Thyroid gland (tissue), 4 donors: ENCODE results near the gene ELL. TPM values are rescaled to one million over a fixed set of nuclear protein-coding genes. Genes with fewer than 3 reads are reported as not detected.

Experiments
- DNase-seq, 2 donors: peaks; one replicate each; pipeline ENCODE4 v3.0.0-alpha.2; 2019
- H3K27ac ChIP-seq, 3 donors: fragments of 200-600 bp; sonication (generic); 1 replicate in 2 of 3; 2 replicates in 1 of 3; pipeline ENCODE4 v1.5.1; 2016 to 2019; ENCODE audit warnings: mild to moderate bottlenecking in 1 of 3, moderate library complexity in 1 of 3
- H3K27me3 ChIP-seq: fragments of 200-600 bp; sonication (generic); one replicate; pipeline ENCODE4 v1.5.1; 2019
- H3K36me3 ChIP-seq, 2 donors: fragments of 200-600 bp; sonication (generic); one replicate each; pipeline ENCODE4 v1.5.1; 2016 to 2019
- H3K4me1 ChIP-seq, 2 donors: fragments of 200-600 bp; sonication (generic); one replicate each; pipeline ENCODE4 v1.5.1; 2017 to 2019
- H3K4me3 ChIP-seq, 3 donors: fragments of 200-600 bp; sonication (generic); replicated peaks in 1 of 3; 1 replicate in 2 of 3; 2 replicates in 1 of 3; pipeline ENCODE4 v1.5.1; 2016; ENCODE audit warnings: mild to moderate bottlenecking in 1 of 3
- H3K9me3 ChIP-seq: fragments of 200-600 bp; sonication (generic); one replicate; pipeline ENCODE4 v1.5.1; 2017
- POLR2A ChIP-seq, 2 donors: fragments of 450-650 bp; IDR thresholded peaks; one replicate each; pipeline ENCODE4 v1.6.1; 2017; ENCODE audit warnings: antibody characterized with exemption in 2 of 2, mild to moderate bottlenecking in 2 of 2, moderate library complexity in 1 of 2
- WGBS, 2 donors: methylation state at CpG; one replicate each; pipeline ENCODE4 v1.1.5; 2017; 5-methylcytosine and 5-hydroxymethylcytosine counted together
- intact Hi-C: fragments of 100-400 bp; cut with DNase I; formaldehyde crosslinking; loops from one replicate; pipeline ENCODE4 v1.15.1; 2023
- total RNA-seq, 4 donors: library from RNA; depleted of rRNA; stranded (reverse); fragments of >200 nt; gene quantifications; one replicate each; pipeline ENCODE4 v1.2.3, GENCODE V29; 2016
- TF ChIP-seq, protein P1 (sequence below), 6 experiments: fragments of 200-600 bp in 3 of 6; fragments of 450-650 bp in 3 of 6; sonication (generic) in 3 of 6; IDR thresholded peaks; one replicate each; pipeline ENCODE4 v1.5.1; 2016 to 2019; ENCODE audit warnings: antibody characterized with exemption in 6 of 6, mild to moderate bottlenecking in 2 of 6, inconsistent platforms in 1 of 6, moderate library complexity in 1 of 6

Gene ELL
- total RNA-seq, 4 donors from 2014 or later = 10.8 to 31.0 (median 11.5) TPM

DNA sequence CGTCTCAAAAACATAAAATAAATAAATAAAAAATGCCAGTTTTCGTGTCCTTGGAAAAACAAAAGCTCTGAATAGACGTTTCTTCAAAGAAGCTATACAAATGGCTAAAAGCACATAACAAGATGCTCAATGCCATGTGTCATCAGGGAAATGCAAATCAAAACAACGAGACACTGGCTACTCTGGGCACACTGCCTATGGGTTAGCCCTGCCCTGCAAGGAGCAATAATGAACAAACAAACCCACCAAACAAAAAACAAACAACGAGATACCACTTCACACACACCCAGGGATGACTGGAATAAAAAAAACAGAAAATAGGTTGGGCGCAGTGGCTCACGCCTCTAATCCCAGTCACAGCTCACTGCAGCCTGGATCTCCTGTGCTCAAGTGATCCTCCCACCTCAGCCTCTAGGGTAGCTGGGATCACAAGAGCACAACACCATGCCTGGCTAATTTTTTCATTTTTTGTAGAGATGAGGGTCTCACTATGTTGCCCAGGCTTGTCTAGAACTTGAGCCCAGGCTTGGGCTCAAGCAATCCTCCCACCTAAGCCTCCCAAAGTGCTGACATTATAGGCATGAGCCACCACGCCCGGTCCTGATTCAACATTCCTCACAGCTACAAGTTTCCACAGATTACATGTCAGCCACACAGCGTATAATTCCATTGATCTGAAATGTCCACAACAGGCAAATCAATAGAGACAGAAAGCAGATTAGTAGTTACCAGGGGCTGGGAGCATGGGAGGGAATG is 68.4 kb downstream of the ELL start:
- intact Hi-C loops = no loop called here
- Histone ChIP-seq H3K36me3 (peaks cover 19 to 20% of the 10 kb centered on the region in 2 donors), H3K4me1 (peaks cover 0 to 3% of the 10 kb centered on the region in 2 donors), H3K27ac (no peak overlapping the region), H3K27me3 (no peaks in the 10 kb centered on the region), H3K9me3 (no peaks in the 10 kb centered on the region), H3K4me3 (no peak overlapping the region)
- no peak for DNase-seq
- 90 to 92% methylated on average over 10 of the region's 10 CpGs for WGBS, 2 donors
- TF ChIP-seq, protein P1, sequence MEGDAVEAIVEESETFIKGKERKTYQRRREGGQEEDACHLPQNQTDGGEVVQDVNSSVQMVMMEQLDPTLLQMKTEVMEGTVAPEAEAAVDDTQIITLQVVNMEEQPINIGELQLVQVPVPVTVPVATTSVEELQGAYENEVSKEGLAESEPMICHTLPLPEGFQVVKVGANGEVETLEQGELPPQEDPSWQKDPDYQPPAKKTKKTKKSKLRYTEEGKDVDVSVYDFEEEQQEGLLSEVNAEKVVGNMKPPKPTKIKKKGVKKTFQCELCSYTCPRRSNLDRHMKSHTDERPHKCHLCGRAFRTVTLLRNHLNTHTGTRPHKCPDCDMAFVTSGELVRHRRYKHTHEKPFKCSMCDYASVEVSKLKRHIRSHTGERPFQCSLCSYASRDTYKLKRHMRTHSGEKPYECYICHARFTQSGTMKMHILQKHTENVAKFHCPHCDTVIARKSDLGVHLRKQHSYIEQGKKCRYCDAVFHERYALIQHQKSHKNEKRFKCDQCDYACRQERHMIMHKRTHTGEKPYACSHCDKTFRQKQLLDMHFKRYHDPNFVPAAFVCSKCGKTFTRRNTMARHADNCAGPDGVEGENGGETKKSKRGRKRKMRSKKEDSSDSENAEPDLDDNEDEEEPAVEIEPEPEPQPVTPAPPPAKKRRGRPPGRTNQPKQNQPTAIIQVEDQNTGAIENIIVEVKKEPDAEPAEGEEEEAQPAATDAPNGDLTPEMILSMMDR (IDR thresholded peaks at IDR 0.05) = no peak
- TF ChIP-seq POLR2A (IDR thresholded peaks at IDR 0.05) = no peak

DNA sequence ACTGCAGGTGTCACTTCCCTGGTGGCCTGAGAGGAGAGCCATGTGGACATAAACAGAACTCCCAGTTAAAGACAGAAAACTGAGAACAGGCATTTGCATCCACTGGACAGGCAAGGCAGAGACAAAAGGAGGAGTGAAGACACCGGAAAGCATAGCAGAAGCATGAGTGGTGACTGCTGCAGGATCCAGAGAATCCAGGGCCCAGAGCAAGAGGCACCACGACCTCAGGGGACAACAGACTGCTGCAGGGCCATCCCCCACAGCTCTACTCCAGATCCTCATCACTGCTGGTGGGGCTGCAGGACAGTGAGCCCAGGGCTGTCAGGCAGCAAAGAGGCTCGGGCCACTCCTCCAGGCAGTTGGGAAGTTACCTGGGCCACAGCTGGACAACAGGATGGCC is 69.5 kb downstream of the ELL start:
- DNase-seq = no peak
- TF ChIP-seq POLR2A (IDR thresholded peaks at IDR 0.05) = no peak
- TF ChIP-seq, protein P1 (IDR thresholded peaks at IDR 0.05) = no peak
- WGBS, 2 donors = 74 to 86% methylated on average over 2 to 3 of the region's 3 CpGs
- intact Hi-C loops = no loop called here
- Histone ChIP-seq H3K9me3 (no peaks in the 10 kb centered on the region), H3K27ac (no peak overlapping the region), H3K36me3 (peaks cover 18 to 20% of the 10 kb centered on the region in 2 donors), H3K4me1 (peaks cover 0 to 3% of the 10 kb centered on the region in 2 donors), H3K4me3 (no peak overlapping the region), H3K27me3 (no peaks in the 10 kb centered on the region)

DNA sequence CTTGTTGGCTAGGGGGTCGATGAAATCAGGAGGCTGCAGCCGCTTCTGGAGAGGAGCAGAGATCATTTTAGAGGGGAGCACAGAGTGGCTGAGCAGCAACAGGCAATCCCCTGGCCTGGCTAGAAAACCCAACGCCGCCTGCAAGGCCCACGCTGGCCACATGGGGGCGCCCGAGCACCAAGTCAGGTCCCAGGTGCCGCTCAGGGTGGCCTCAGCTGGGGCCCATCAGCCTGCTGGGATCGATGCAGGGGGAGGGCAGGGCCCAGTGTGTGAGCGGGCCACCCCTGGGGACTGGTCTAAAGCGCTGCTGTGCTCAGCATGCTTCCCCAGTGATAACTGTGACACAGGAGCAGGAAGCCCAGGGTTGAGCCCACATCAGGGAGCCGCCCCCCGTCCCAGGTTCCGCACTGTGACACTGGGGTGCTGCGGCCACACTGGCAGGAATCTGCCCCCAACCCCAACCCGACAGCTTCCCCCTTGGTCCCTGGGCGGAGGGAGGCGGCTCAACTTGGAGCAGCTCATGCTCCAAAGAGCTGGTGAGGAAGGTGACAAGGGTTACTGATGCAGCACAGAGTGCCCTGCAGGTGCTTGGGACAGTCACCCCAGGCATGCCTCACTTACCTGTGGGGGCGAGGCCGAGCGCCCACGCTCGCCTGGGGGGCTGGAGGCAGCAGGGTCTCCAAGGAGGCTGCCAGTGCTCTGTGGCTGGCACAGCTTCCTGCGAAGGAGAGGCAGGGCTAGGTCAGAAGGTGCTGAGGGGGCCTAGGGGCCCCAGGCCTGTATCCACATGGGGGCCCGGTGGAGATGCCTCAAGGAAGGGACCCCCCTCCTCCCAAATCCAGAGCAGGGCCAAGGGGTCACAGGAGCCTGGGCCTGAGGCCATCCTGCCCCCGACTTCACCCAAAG is 70.7 kb downstream of the ELL start:
- H3K9me3 ChIP-seq = no peaks in the 10 kb centered on the region
- no peaks in the 10 kb centered on the region for H3K27me3 ChIP-seq
- TF ChIP-seq POLR2A (IDR thresholded peaks at IDR 0.05) = no peak
- TF ChIP-seq, protein P1 (IDR thresholded peaks at IDR 0.05) = peak; percentile 84 to 99 (median 96)
- intact Hi-C loops = loop anchor here (2.0 kb wide), 1 partner anchor 396 kb away; no protein-coding TSS in a partner anchor
- peaks cover 0 to 3% of the 10 kb centered on the region in 2 donors for H3K4me1 ChIP-seq
- peak; percentile 84 to 88 for DNase-seq
- 39 to 77% methylated on average over 6 to 13 of the region's 26 CpGs for WGBS, 2 donors
- H3K36me3 ChIP-seq = peaks cover 21 to 30% of the 10 kb centered on the region in 2 donors
- no peak overlapping the region for H3K4me3 ChIP-seq
- no peak overlapping the region for H3K27ac ChIP-seq

DNA sequence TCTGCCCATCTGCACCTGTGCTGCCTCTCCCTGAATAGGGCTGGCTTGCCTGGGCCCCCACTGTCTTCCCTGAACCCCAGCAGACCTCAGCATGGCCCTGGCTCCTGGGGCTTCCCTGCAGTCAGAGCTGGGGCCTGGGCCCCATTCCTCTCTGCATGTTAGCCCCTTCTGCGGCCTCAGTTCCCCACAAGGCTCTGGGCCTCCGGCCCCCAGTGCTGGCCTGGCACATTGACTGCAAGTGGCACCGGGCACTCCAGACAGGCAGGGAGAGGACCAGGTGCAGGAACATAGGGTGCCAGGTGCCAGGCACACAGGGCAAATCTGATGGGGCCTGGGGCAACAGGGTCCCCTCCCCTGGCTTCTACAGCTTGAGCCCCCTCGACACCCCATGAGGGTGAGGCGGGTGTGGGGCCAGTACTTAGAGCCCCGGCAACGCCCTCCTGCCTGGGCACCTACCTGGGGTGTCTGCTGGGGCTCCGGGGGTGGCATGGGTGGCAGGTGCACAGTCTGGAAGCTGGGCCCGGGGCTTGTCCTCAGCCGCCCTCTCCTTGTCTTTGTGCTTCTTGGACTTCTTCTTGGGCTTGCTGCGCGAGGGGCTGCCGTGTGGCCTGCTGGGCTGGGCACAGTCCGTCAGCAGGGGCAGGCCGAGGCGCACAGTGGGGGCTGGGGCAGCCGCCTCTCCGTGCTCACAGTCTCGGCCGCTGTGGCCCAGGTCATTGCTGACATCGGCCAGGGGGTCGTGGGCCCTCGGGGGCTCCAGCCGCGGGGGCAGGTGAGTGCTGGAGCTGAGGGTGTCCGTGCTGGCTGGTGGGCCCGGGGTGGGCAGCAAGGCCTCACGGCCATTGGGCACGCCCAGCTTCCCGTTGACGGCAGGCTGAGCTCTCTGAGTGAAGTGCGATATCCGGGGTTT is 71.6 kb downstream of the ELL start:
- intact Hi-C loops = loop anchor here (2.0 kb wide), 1 partner anchor 397 kb away; no protein-coding TSS in a partner anchor
- H3K4me1 ChIP-seq = peaks cover 0 to 3% of the 10 kb centered on the region in 2 donors
- 87 to 90% methylated on average over 2 to 12 of the region's 33 CpGs for WGBS, 2 donors
- no peaks in the 10 kb centered on the region for H3K9me3 ChIP-seq
- no peak for DNase-seq
- TF ChIP-seq POLR2A (IDR thresholded peaks at IDR 0.05) = no peak
- TF ChIP-seq, protein P1 (IDR thresholded peaks at IDR 0.05) = no peak
- H3K36me3 ChIP-seq = peaks cover 28 to 38% of the 10 kb centered on the region in 2 donors
- H3K27me3 ChIP-seq = no peaks in the 10 kb centered on the region
- H3K4me3 ChIP-seq = no peak overlapping the region
- H3K27ac ChIP-seq = no peak overlapping the region
